Measurements from ENCODE around the gene TTC21B.

Gene TTC21B

DNA sequence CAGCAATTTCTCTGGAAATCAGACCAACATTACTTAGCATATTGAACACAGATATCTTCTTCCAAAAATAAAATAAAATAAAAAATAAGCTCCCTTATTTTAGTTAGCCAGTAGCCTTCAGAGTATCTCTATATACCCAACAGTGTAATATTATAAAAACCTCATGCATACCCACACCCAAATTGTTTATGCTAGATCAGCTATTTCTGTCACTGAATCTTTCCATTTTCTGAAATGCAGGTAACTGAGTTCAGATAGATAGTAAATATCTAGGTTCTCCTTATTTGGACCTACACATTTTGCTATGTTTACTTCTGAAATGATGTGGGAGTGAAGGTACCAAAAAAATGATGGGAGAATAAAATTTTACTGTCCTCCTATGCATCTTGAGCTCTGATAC is 39.9 kb downstream of the TTC21B start:
- H3K4me2 ChIP-seq (ENCODE audit: low read length), result no peak overlapping the region
- no peak overlapping the region for H2AFZ ChIP-seq
- H3K27ac ChIP-seq, result no peak overlapping the region
- H3K4me1 ChIP-seq, result no peaks in the 10 kb centered on the region
- no peak overlapping the region for H3K4me3 ChIP-seq (ENCODE audit: low read depth, low read length)
- no peaks in the 10 kb centered on the region for H3K36me3 ChIP-seq (ENCODE audit: control insufficient read depth, insufficient read depth, low read length)
- H3K9me3 ChIP-seq (ENCODE audit: control insufficient read depth, low read length), result no peaks in the 10 kb centered on the region
- no peak overlapping the region for H3K9ac ChIP-seq
- H3K27me3 ChIP-seq (ENCODE audit: control insufficient read depth, insufficient read depth, low read length), result no peaks in the 10 kb centered on the region
- TF ChIP-seq, protein P1, sequence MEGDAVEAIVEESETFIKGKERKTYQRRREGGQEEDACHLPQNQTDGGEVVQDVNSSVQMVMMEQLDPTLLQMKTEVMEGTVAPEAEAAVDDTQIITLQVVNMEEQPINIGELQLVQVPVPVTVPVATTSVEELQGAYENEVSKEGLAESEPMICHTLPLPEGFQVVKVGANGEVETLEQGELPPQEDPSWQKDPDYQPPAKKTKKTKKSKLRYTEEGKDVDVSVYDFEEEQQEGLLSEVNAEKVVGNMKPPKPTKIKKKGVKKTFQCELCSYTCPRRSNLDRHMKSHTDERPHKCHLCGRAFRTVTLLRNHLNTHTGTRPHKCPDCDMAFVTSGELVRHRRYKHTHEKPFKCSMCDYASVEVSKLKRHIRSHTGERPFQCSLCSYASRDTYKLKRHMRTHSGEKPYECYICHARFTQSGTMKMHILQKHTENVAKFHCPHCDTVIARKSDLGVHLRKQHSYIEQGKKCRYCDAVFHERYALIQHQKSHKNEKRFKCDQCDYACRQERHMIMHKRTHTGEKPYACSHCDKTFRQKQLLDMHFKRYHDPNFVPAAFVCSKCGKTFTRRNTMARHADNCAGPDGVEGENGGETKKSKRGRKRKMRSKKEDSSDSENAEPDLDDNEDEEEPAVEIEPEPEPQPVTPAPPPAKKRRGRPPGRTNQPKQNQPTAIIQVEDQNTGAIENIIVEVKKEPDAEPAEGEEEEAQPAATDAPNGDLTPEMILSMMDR (IDR thresholded peaks at IDR 0.05), result no peak
- H3K79me2 ChIP-seq, result no peaks in the 10 kb centered on the region

DNA sequence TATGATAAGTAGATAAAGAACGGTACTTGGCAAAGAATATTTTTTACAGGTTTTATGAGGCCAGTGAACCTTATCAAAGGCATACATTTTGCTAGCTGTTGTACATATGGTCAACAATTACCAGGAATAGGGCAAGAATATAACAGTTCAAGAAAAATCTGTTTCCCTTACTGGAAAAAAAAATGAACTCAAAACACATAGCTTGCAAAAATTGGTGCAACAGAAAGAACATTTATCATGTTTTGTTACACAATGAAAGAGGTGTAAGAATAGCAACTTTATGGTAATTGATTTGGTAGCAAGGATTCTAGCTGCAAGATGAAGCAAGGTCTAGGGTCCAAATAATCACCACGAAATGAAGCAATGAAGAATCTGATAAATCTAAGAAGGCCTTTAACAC is 41.6 kb downstream of the TTC21B start:
- no peaks in the 10 kb centered on the region for H3K79me2 ChIP-seq
- no peak overlapping the region for H3K4me3 ChIP-seq (ENCODE audit: low read depth, low read length)
- no peak overlapping the region for H2AFZ ChIP-seq
- H3K9me3 ChIP-seq (ENCODE audit: control insufficient read depth, low read length), result no peaks in the 10 kb centered on the region
- no peaks in the 10 kb centered on the region for H3K4me1 ChIP-seq
- no peak overlapping the region for H3K27ac ChIP-seq
- TF ChIP-seq, protein P1 (IDR thresholded peaks at IDR 0.05), result no peak
- no peak overlapping the region for H3K4me2 ChIP-seq (ENCODE audit: low read length)
- no peak overlapping the region for H3K9ac ChIP-seq
- H3K27me3 ChIP-seq (ENCODE audit: control insufficient read depth, insufficient read depth, low read length), result no peaks in the 10 kb centered on the region
- H3K36me3 ChIP-seq (ENCODE audit: control insufficient read depth, insufficient read depth, low read length), result no peaks in the 10 kb centered on the region

DNA sequence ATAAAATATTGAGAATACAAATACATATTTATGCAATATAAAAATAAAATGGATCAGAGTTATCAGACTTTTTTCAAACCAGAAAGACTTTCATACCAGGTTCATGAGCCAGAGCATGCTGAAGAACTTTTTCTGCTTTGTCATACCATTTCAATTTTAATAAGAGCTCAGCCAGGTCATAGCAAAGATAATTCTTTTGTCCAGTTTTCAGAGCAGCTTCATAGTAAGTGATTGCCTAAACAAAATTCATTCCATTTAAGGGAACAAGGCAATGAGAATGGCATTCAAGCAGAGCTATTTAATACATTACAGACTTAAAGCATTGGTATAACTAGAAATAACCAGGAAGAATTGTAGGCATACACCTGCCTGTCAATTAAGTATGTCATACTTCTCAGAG is 42.3 kb downstream of the TTC21B start:
- Histone ChIP-seq H3K27ac (no peak overlapping the region), H2AFZ (no peak overlapping the region), H3K9me3 (ENCODE audit: control insufficient read depth, low read length) (no peaks in the 10 kb centered on the region), H3K27me3 (ENCODE audit: control insufficient read depth, insufficient read depth, low read length) (no peaks in the 10 kb centered on the region), H3K36me3 (ENCODE audit: control insufficient read depth, insufficient read depth, low read length) (no peaks in the 10 kb centered on the region), H3K4me2 (ENCODE audit: low read length) (no peak overlapping the region), H3K9ac (no peak overlapping the region), H3K79me2 (no peaks in the 10 kb centered on the region), H3K4me3 (ENCODE audit: low read depth, low read length) (no peak overlapping the region), H3K4me1 (no peaks in the 10 kb centered on the region)
- TF ChIP-seq, protein P1 (IDR thresholded peaks at IDR 0.05), result no peak

DNA sequence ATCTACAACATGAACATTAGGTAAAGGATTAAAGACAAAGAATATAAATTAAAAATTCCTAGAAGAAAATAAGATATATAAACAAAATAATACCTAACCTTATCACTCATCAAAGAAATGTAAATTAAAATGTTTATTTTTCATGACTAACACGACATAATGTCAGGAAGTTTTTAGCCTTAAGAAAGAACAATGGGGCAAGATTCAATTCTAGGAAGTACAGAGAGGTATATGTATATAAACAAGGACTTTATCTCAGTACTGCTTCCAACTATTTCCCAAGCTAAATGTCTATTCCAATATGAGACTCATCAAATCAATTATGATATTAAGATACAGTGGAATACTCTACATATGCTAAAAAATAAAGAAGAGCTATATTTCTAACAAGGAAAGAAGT is 44.1 kb downstream of the TTC21B start:
- H3K36me3 ChIP-seq (ENCODE audit: control insufficient read depth, insufficient read depth, low read length), result no peaks in the 10 kb centered on the region
- TF ChIP-seq, protein P1 (IDR thresholded peaks at IDR 0.05), result no peak
- H3K27ac ChIP-seq, result no peak overlapping the region
- H3K4me1 ChIP-seq, result no peaks in the 10 kb centered on the region
- no peaks in the 10 kb centered on the region for H3K27me3 ChIP-seq (ENCODE audit: control insufficient read depth, insufficient read depth, low read length)
- no peak overlapping the region for H3K4me3 ChIP-seq (ENCODE audit: low read depth, low read length)
- H3K9ac ChIP-seq, result no peak overlapping the region
- H2AFZ ChIP-seq, result no peak overlapping the region
- H3K9me3 ChIP-seq (ENCODE audit: control insufficient read depth, low read length), result no peaks in the 10 kb centered on the region
- H3K4me2 ChIP-seq (ENCODE audit: low read length), result no peak overlapping the region
- H3K79me2 ChIP-seq, result no peaks in the 10 kb centered on the region

DNA sequence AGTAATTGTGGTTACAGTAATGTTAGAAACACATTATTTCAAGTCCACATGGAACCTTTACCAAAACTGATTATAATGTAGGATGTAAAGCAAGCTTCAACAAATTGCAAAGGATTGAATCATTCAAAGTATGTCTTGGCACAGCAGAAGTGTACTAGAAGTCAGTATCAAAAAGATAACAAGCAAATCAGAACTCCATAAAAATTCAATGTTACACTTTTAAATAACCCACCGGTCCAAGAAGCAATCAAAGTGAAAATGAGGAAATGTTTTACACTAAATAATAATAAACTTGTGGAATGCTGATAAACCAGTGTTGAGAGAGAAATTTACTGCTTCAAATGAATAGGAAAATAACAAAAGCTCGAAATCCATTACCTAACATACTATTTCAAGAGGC is 47.7 kb downstream of the TTC21B start:
- no peaks in the 10 kb centered on the region for H3K36me3 ChIP-seq (ENCODE audit: control insufficient read depth, insufficient read depth, low read length)
- no peak overlapping the region for H3K9ac ChIP-seq
- no peak overlapping the region for H3K4me3 ChIP-seq (ENCODE audit: low read depth, low read length)
- H3K4me2 ChIP-seq (ENCODE audit: low read length), result no peak overlapping the region
- H3K27ac ChIP-seq, result no peak overlapping the region
- H3K9me3 ChIP-seq (ENCODE audit: control insufficient read depth, low read length), result no peaks in the 10 kb centered on the region
- TF ChIP-seq, protein P1 (IDR thresholded peaks at IDR 0.05), result no peak
- no peaks in the 10 kb centered on the region for H3K79me2 ChIP-seq
- H3K4me1 ChIP-seq, result no peaks in the 10 kb centered on the region
- no peaks in the 10 kb centered on the region for H3K27me3 ChIP-seq (ENCODE audit: control insufficient read depth, insufficient read depth, low read length)
- no peak overlapping the region for H2AFZ ChIP-seq

All from parathyroid adenoma (tissue), 2 donors.